Stimulated activated CD8-positive, alpha-beta memory T cell treated with anti-CD3 and anti-CD28 coated beads, Interleukin-7, amount 100 ng/mL, for 24 hours (primary cell): ENCODE measurements around the gene JARID2.

Experiments
- DNase-seq: peaks from one replicate; pipeline ENCODE4 v3.0.0-alpha.2; 2020; ENCODE audit warnings: low read depth

The JARID2 gene

GRCh38 chr6:15247500-15248450 is 1.9 kb downstream of the JARID2 start:
- peak; percentile 26 for DNase-seq

GRCh38 chr6:15248451-15249370 is 2.8 kb downstream of the JARID2 start:
- peak; percentile 86 for DNase-seq

GRCh38 chr6:15249371-15250019 is 3.6 kb downstream of the JARID2 start:
- DNase-seq: no peak

- DNase-seq: no peak
Measured at GRCh38 chr6:15250187-15251168, 4.6 kb downstream of the JARID2 start.

GRCh38 chr6:15252195-15252594 is 6.3 kb downstream of the JARID2 start:
- no peak for DNase-seq

- no peak for DNase-seq
Measured at GRCh38 chr6:15253203-15254022, 7.5 kb downstream of the JARID2 start.

GRCh38 chr6:15254070-15254975 is 8.5 kb downstream of the JARID2 start:
- DNase-seq: no peak

- DNase-seq: no peak
Measured at GRCh38 chr6:15255481-15255880, 9.6 kb downstream of the JARID2 start.

- DNase-seq: no peak
Measured at GRCh38 chr6:15255909-15256395, 10.1 kb downstream of the JARID2 start.

GRCh38 chr6:15256538-15257271 is 10.8 kb downstream of the JARID2 start:
- no peak for DNase-seq

GRCh38 chr6:15257357-15258132 is 11.7 kb downstream of the JARID2 start:
- DNase-seq: no peak

- DNase-seq: no peak
Measured at GRCh38 chr6:15259766-15260098, 13.9 kb downstream of the JARID2 start.

- DNase-seq: no peak
Measured at GRCh38 chr6:15260099-15260821, 14.4 kb downstream of the JARID2 start.

- DNase-seq: no peak
Measured at GRCh38 chr6:15263780-15264374, 18.0 kb downstream of the JARID2 start.

GRCh38 chr6:15264412-15264811 is 18.5 kb downstream of the JARID2 start:
- no peak for DNase-seq
